MM.1S (cell line): ENCODE data around the gene GPR180.

Source experiments
- DNase-seq: peaks from one replicate; pipeline ENCODE4 v3.0.0-alpha.2; 2015
- H2AFZ ChIP-seq: fragments of 300-600 bp; sonication (generic); 2 replicates; pipeline ENCODE4 v1.6.0; 2016; ENCODE audit warnings: antibody characterized with exemption, low read length
- H3F3A ChIP-seq: fragments of 300-600 bp; sonication (generic); 2 replicates; pipeline ENCODE4 v1.6.1; 2016; ENCODE audit warnings: mild to moderate bottlenecking, antibody characterized with exemption, low read length, moderate library complexity, mixed read lengths; ENCODE audit not compliant: insufficient read depth
- H3K27ac ChIP-seq: fragments of 300-600 bp; sonication (generic); 2 replicates; pipeline ENCODE4 v1.5.1; 2016; ENCODE audit warnings: mild to moderate bottlenecking, low read length
- H3K27me3 ChIP-seq: fragments of 300-600 bp; sonication (generic); replicated peaks from 2 replicates; pipeline ENCODE4 v1.6.0; 2016; ENCODE audit warnings: low read length; ENCODE audit not compliant: insufficient read depth
- H3K36me3 ChIP-seq: fragments of 300-600 bp; sonication (generic); replicated peaks from 2 replicates; pipeline ENCODE4 v1.6.1; 2016; ENCODE audit warnings: mild to moderate bottlenecking, low read length, mixed read lengths; ENCODE audit not compliant: insufficient read depth
- H3K4me1 ChIP-seq: fragments of 300-600 bp; sonication (generic); 2 replicates; pipeline ENCODE4 v1.6.1; 2016; ENCODE audit warnings: low read length, mixed read lengths
- H3K4me2 ChIP-seq: fragments of 300-600 bp; sonication (generic); 2 replicates; pipeline ENCODE4 v1.6.0; 2016; ENCODE audit warnings: low read depth, low read length
- H3K4me3 ChIP-seq: fragments of 300-600 bp; sonication (generic); 2 replicates; pipeline ENCODE4 v1.5.1; 2016; ENCODE audit warnings: low read length, mixed read lengths
- H3K79me2 ChIP-seq: fragments of 300-600 bp; sonication (generic); 2 replicates; pipeline ENCODE4 v1.6.1; 2016; ENCODE audit warnings: mixed run types, low read length, mixed read lengths
- H3K9ac ChIP-seq: fragments of 300-600 bp; sonication (generic); 2 replicates; pipeline ENCODE4 v1.6.1; 2016; ENCODE audit warnings: low read length, mixed read lengths
- H3K9me2 ChIP-seq: fragments of 300-600 bp; sonication (generic); replicated peaks from 2 replicates; pipeline ENCODE4 v1.6.1; 2016; ENCODE audit warnings: mild to moderate bottlenecking, low read length, mixed read lengths; ENCODE audit not compliant: insufficient read depth
- H3K9me3 ChIP-seq: fragments of 300-600 bp; sonication (generic); replicated peaks from 2 replicates; pipeline ENCODE4 v1.6.1; 2016; ENCODE audit warnings: mild to moderate bottlenecking, low read length, mixed read lengths; ENCODE audit not compliant: insufficient read depth
- H4K20me1 ChIP-seq: fragments of 300-600 bp; sonication (generic); 2 replicates; pipeline ENCODE4 v1.6.1; 2016; ENCODE audit warnings: mild to moderate bottlenecking, low read length, moderate library complexity, mixed read lengths; ENCODE audit not compliant: insufficient read depth
- CTCF ChIP-seq: fragments of 300-600 bp; sonication (generic); IDR thresholded peaks from 2 replicates; pipeline ENCODE4 v1.5.1; 2016; ENCODE audit warnings: antibody characterized with exemption, low read length, mixed read lengths
- EZH2 ChIP-seq: fragments of 300-600 bp; sonication (generic); optimal IDR thresholded peaks from 2 replicates; pipeline ENCODE3; 2017; ENCODE audit warnings: low read depth, mild to moderate bottlenecking, antibody characterized with exemption, low read length, mixed read lengths
- EZH2phosphoT487 ChIP-seq: fragments of 300-600 bp; sonication (generic); IDR thresholded peaks from 2 replicates; pipeline ENCODE4 v1.6.1; 2018; ENCODE audit warnings: antibody characterized with exemption, low read length

Gene GPR180

GRCh38 chr13:94664889-94665288 lies 63.2 kb downstream of the GPR180 start:
- Histone ChIP-seq H3F3A (no peaks in the 10 kb centered on the region), H3K9ac (no peak overlapping the region), H4K20me1 (no peaks in the 10 kb centered on the region), H3K9me3 (no peaks in the 10 kb centered on the region), H3K4me2 (no peak overlapping the region), H3K79me2 (no peaks in the 10 kb centered on the region), H3K27ac (no peak overlapping the region), H3K4me1 (peaks cover 3% of the 10 kb centered on the region; the same call in 1 of the 2 replicates), H3K9me2 (no peaks in the 10 kb centered on the region), H3K27me3 (no peaks in the 10 kb centered on the region), H3K36me3 (no peaks in the 10 kb centered on the region), H3K4me3 (no peak overlapping the region), H2AFZ (no peak overlapping the region)
- DNase-seq, result no peak
- TF ChIP-seq CTCF (no peak), EZH2phosphoT487 (no peak), EZH2 (no peak)

- H3K4me2 ChIP-seq, result no peak overlapping the region
- no peak for DNase-seq
- H3F3A ChIP-seq, result no peaks in the 10 kb centered on the region
- no peaks in the 10 kb centered on the region for H3K27me3 ChIP-seq
- H3K4me3 ChIP-seq, result no peak overlapping the region
- no peak overlapping the region for H3K9ac ChIP-seq
- H3K9me2 ChIP-seq, result no peaks in the 10 kb centered on the region
- H3K36me3 ChIP-seq, result no peaks in the 10 kb centered on the region
- no peak overlapping the region for H2AFZ ChIP-seq
- TF ChIP-seq CTCF (no peak), EZH2 (no peak), EZH2phosphoT487 (no peak)
- H3K4me1 ChIP-seq, result no peaks in the 10 kb centered on the region
- H4K20me1 ChIP-seq, result no peaks in the 10 kb centered on the region
- no peaks in the 10 kb centered on the region for H3K9me3 ChIP-seq
- no peaks in the 10 kb centered on the region for H3K79me2 ChIP-seq
- H3K27ac ChIP-seq, result no peak overlapping the region
Observed at GRCh38 chr13:94666065-94666464, 64.4 kb downstream of the GPR180 start.

GRCh38 chr13:94667190-94667589 lies 65.5 kb downstream of the GPR180 start:
- H3F3A ChIP-seq, result no peaks in the 10 kb centered on the region
- no peaks in the 10 kb centered on the region for H3K9me2 ChIP-seq
- no peaks in the 10 kb centered on the region for H3K9me3 ChIP-seq
- H3K4me1 ChIP-seq, result no peaks in the 10 kb centered on the region
- no peaks in the 10 kb centered on the region for H3K27me3 ChIP-seq
- H2AFZ ChIP-seq, result no peak overlapping the region
- TF ChIP-seq EZH2 (no peak), CTCF (no peak), EZH2phosphoT487 (no peak)
- H3K79me2 ChIP-seq, result no peaks in the 10 kb centered on the region
- H4K20me1 ChIP-seq, result no peaks in the 10 kb centered on the region
- no peak for DNase-seq
- no peak overlapping the region for H3K4me2 ChIP-seq
- H3K27ac ChIP-seq, result no peak overlapping the region
- H3K4me3 ChIP-seq, result no peak overlapping the region
- no peaks in the 10 kb centered on the region for H3K36me3 ChIP-seq
- H3K9ac ChIP-seq, result no peak overlapping the region
